ENCODE results near the gene ARHGAP18. TPM values are rescaled to one million over a fixed set of nuclear protein-coding genes. Genes with fewer than 3 reads are reported as not detected.

The ARHGAP18 gene
- polyA plus RNA-seq, 1 of the 3 experiments (the other 2 are of a cell fraction): 25.0 TPM

DNA sequence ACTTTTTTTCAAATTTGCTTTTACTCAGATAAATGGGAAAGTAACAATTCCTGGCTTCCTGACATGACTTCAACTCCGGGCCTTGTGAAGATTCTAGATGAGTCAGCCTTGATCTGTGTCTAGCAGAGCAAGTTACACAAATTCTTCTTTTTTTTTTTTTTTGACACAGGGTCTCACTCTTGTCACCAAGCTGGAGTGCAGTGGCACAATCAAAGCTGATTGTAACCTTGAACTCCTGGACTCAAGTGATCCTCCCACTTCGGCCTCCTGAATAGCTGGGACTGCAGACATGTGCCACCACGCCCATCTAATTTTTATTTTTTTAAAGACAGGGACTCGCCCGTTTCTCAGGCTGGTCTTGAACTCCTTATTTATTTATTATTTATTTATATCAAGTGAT, 7.3 kb upstream of the ARHGAP18 start:
- Histone ChIP-seq H3K79me2 (ENCODE audit: insufficient read depth) (no peaks in the 10 kb centered on the region), H3K9me2 (no peaks in the 10 kb centered on the region), H3F3A (replicated peaks; ENCODE audit: insufficient read depth) (peaks cover 4% of the 10 kb centered on the region), H3K4me1 (ENCODE audit: control insufficient read depth in 1 of 2, insufficient read depth in 2 of 2, low read depth in 1 of 2, low read length in 1 of 2) (peaks cover 0 to 4% of the 10 kb centered on the region in 2 experiments; a peak in 1 of 4 replicates), H3K4me3 (ENCODE audit: low read depth in 2 of 2, low read length in 1 of 2) (no peak overlapping the region), H4K20me1 (ENCODE audit: insufficient read depth) (no peaks in the 10 kb centered on the region), H2AFZ (ENCODE audit: low read depth) (peak overlapping the region; percentile 50; the same call in 1 of the 2 replicates), H3K27ac (ENCODE audit: low read depth in 2 of 2, low read length in 1 of 2) (peak overlapping the region in 1 of 2 experiments; percentile 53; a peak in 3 of 4 replicates), H3K9me3 (no peaks in the 10 kb centered on the region), H3K4me2 (peak overlapping the region; percentile 27; the same call in 1 of the 2 replicates), H3K36me3 (replicated peaks in 1 of 2; ENCODE audit: control insufficient read depth in 1 of 2, insufficient read depth in 2 of 2, low read length in 1 of 2) (no peaks in the 10 kb centered on the region), H3K27me3 (ENCODE audit: insufficient read depth) (no peaks in the 10 kb centered on the region), H3K9ac (no peak overlapping the region)
- CTCF ChIA-PET: no interaction called here
- no peak for DNase-seq
- POLR2A ChIA-PET: no interaction called here
- 63% methylated on average over 5 of the region's 5 CpGs for WGBS (ENCODE audit: low lambda C conversion rate)
- no peak for TF ChIP-seq RAD21 (IDR thresholded peaks at IDR 0.05; ENCODE audit: low read length)
- TF ChIP-seq, protein P1, sequence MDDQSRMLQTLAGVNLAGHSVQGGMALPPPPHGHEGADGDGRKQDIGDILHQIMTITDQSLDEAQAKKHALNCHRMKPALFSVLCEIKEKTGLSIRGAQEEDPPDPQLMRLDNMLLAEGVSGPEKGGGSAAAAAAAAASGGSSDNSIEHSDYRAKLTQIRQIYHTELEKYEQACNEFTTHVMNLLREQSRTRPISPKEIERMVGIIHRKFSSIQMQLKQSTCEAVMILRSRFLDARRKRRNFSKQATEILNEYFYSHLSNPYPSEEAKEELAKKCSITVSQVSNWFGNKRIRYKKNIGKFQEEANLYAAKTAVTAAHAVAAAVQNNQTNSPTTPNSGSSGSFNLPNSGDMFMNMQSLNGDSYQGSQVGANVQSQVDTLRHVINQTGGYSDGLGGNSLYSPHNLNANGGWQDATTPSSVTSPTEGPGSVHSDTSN (IDR thresholded peaks at IDR 0.05): 0 out of 2 replicates have a peak, but pooled peaks have one; percentile 17
- peak; percentile 53; the same call in 1 of the 2 replicates for TF ChIP-seq FOSL2 (IDR thresholded peaks at IDR 0.05; ENCODE audit: borderline replicate concordance, low read depth)
- TF ChIP-seq, protein P2, sequence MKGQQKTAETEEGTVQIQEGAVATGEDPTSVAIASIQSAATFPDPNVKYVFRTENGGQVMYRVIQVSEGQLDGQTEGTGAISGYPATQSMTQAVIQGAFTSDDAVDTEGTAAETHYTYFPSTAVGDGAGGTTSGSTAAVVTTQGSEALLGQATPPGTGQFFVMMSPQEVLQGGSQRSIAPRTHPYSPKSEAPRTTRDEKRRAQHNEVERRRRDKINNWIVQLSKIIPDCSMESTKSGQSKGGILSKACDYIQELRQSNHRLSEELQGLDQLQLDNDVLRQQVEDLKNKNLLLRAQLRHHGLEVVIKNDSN (IDR thresholded peaks at IDR 0.05; ENCODE audit: borderline replicate concordance, low read depth): no peak
- no peak for TF ChIP-seq RCOR1 (IDR thresholded peaks at IDR 0.05; ENCODE audit: low read length)
- no peak for TF ChIP-seq CHD2 (IDR thresholded peaks at IDR 0.05; ENCODE audit: low read length, partially characterized antibody)
- TF ChIP-seq, protein P3, sequence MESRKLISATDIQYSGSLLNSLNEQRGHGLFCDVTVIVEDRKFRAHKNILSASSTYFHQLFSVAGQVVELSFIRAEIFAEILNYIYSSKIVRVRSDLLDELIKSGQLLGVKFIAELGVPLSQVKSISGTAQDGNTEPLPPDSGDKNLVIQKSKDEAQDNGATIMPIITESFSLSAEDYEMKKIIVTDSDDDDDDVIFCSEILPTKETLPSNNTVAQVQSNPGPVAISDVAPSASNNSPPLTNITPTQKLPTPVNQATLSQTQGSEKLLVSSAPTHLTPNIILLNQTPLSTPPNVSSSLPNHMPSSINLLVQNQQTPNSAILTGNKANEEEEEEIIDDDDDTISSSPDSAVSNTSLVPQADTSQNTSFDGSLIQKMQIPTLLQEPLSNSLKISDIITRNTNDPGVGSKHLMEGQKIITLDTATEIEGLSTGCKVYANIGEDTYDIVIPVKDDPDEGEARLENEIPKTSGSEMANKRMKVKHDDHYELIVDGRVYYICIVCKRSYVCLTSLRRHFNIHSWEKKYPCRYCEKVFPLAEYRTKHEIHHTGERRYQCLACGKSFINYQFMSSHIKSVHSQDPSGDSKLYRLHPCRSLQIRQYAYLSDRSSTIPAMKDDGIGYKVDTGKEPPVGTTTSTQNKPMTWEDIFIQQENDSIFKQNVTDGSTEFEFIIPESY (IDR thresholded peaks at IDR 0.05; ENCODE audit: borderline replicate concordance, low read depth): no peak
- TF ChIP-seq, protein P4, sequence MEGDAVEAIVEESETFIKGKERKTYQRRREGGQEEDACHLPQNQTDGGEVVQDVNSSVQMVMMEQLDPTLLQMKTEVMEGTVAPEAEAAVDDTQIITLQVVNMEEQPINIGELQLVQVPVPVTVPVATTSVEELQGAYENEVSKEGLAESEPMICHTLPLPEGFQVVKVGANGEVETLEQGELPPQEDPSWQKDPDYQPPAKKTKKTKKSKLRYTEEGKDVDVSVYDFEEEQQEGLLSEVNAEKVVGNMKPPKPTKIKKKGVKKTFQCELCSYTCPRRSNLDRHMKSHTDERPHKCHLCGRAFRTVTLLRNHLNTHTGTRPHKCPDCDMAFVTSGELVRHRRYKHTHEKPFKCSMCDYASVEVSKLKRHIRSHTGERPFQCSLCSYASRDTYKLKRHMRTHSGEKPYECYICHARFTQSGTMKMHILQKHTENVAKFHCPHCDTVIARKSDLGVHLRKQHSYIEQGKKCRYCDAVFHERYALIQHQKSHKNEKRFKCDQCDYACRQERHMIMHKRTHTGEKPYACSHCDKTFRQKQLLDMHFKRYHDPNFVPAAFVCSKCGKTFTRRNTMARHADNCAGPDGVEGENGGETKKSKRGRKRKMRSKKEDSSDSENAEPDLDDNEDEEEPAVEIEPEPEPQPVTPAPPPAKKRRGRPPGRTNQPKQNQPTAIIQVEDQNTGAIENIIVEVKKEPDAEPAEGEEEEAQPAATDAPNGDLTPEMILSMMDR (IDR thresholded peaks at IDR 0.05): no peak
- no peak for TF ChIP-seq EZH2phosphoT487 (IDR thresholded peaks at IDR 0.05; ENCODE audit: borderline replicate concordance, low read depth)
- TF ChIP-seq YY1 (IDR thresholded peaks at IDR 0.05; ENCODE audit: low read depth): no peak
- no peak for TF ChIP-seq FOXM1 (IDR thresholded peaks at IDR 0.05; ENCODE audit: low read depth)
- TF ChIP-seq POLR2AphosphoS5 (IDR thresholded peaks at IDR 0.05; ENCODE audit: low read depth, low read length): no peak
- TF ChIP-seq EP300 (IDR thresholded peaks at IDR 0.05; ENCODE audit: borderline replicate concordance in 1 of 2, low read depth in 1 of 2, low read length in 1 of 2): no peak
- TF ChIP-seq, protein P5, sequence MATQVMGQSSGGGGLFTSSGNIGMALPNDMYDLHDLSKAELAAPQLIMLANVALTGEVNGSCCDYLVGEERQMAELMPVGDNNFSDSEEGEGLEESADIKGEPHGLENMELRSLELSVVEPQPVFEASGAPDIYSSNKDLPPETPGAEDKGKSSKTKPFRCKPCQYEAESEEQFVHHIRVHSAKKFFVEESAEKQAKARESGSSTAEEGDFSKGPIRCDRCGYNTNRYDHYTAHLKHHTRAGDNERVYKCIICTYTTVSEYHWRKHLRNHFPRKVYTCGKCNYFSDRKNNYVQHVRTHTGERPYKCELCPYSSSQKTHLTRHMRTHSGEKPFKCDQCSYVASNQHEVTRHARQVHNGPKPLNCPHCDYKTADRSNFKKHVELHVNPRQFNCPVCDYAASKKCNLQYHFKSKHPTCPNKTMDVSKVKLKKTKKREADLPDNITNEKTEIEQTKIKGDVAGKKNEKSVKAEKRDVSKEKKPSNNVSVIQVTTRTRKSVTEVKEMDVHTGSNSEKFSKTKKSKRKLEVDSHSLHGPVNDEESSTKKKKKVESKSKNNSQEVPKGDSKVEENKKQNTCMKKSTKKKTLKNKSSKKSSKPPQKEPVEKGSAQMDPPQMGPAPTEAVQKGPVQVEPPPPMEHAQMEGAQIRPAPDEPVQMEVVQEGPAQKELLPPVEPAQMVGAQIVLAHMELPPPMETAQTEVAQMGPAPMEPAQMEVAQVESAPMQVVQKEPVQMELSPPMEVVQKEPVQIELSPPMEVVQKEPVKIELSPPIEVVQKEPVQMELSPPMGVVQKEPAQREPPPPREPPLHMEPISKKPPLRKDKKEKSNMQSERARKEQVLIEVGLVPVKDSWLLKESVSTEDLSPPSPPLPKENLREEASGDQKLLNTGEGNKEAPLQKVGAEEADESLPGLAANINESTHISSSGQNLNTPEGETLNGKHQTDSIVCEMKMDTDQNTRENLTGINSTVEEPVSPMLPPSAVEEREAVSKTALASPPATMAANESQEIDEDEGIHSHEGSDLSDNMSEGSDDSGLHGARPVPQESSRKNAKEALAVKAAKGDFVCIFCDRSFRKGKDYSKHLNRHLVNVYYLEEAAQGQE (IDR thresholded peaks at IDR 0.05; ENCODE audit: low read depth, low read length): no peak
- TF ChIP-seq, protein P6, sequence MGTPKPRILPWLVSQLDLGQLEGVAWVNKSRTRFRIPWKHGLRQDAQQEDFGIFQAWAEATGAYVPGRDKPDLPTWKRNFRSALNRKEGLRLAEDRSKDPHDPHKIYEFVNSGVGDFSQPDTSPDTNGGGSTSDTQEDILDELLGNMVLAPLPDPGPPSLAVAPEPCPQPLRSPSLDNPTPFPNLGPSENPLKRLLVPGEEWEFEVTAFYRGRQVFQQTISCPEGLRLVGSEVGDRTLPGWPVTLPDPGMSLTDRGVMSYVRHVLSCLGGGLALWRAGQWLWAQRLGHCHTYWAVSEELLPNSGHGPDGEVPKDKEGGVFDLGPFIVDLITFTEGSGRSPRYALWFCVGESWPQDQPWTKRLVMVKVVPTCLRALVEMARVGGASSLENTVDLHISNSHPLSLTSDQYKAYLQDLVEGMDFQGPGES (IDR thresholded peaks at IDR 0.05; ENCODE audit: low read depth, low read length): no peak
- TF ChIP-seq MXI1 (IDR thresholded peaks at IDR 0.05; ENCODE audit: low read depth, low read length): no peak
- TF ChIP-seq TAF1 (IDR thresholded peaks at IDR 0.05; ENCODE audit: borderline replicate concordance, low read depth, low read length): no peak
- no peak for TF ChIP-seq GABPA (IDR thresholded peaks at IDR 0.05; ENCODE audit: low read depth)
- TF ChIP-seq ELF1 (IDR thresholded peaks at IDR 0.05): no peak
- TF ChIP-seq NRF1 (IDR thresholded peaks at IDR 0.05; ENCODE audit: low read depth, low read length): no peak
- TF ChIP-seq, protein P7, sequence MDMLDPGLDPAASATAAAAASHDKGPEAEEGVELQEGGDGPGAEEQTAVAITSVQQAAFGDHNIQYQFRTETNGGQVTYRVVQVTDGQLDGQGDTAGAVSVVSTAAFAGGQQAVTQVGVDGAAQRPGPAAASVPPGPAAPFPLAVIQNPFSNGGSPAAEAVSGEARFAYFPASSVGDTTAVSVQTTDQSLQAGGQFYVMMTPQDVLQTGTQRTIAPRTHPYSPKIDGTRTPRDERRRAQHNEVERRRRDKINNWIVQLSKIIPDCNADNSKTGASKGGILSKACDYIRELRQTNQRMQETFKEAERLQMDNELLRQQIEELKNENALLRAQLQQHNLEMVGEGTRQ (IDR thresholded peaks at IDR 0.05; ENCODE audit: borderline replicate concordance, low read depth, low read length): no peak
- 0 out of 2 replicates have a peak, but pooled peaks have one; percentile 19 for TF ChIP-seq TCF12 (IDR thresholded peaks at IDR 0.05)

Data from SK-N-SH (cell line).